Measurements from ENCODE around the gene GGNBP2.

GGNBP2 gene

DNA sequence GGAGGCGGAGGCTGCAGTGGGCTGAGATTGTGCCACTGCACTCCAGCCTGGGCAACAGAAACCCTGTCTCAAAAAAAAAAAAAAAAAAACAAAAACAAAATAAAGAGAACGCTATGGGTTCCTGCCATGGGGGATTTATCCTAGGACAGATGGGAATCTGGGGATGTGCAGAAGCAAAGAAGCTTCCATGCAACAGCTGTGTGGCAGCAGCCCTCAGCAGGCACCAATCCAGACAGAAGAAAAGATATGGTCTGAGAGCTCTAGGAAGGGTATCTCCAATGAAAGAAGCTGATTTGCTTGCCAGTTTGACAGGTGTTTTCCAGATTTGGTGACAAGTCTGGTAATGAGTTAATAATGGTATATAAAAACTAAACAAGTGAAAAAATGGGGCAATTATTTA is 21.6 kb upstream of the GGNBP2 start:
- no peak for DNase-seq (ENCODE audit: low read depth)

DNA sequence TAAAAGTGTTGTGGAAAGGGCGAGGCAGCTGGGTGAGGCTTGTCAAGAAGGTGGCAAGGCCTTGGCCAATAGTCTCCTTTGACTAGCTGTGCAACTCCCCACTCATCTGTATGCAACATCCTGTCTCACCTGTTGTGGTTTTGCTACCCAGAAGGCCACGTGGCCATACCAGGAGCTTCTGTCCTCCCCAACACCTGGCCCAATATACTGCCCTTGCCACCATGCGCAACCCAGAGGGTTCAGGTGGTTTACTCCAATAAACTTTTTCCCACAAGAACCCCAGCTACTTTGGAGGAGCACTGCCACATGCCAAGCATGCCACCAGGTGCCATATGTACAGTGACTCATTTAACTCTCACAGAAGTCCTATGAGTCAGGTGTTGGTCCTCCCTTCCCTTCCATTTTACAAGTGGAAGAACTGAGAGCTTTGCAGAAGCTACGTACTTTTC is 20.3 kb upstream of the GGNBP2 start:
- no peak for DNase-seq (ENCODE audit: low read depth)

DNA sequence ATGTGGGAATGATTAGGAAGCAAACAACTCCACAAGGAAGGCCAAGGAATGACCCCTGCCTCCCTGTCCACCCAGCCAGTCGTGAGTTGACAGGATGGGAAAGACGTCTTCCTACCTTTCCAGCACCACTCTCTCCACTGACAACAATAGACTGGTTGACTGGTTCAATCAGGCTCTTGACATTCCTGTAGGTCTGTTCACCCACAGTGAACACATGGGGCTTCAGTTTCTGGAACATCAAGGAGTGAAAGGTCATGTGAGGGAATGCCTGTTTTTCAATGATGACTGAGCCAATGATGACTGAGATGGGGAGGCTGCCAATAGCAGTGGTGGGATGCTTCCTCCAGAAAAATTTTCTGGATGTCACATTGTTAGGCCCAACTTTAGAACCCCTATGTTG is 19.6 kb upstream of the GGNBP2 start:
- no peak for DNase-seq (ENCODE audit: low read depth)

DNA sequence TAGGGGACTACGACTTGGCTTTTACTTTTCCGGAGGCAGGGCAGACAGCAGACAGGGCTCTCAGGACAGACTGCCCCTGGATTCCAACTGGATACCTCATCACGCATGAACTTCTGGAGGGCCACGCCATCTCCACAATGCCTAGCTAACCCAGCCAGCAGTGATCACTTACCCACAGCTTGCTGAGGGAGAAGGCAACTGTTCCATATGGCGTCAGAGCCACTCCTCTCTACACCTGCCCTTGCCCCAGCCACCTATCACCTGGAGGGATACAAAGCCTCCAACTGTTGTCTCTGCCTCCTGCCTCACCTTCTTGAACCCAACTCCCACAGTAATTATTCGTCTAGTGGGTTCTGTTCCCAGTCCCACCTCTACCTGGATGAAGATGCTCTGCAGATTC is 18.8 kb upstream of the GGNBP2 start:
- no peak for DNase-seq (ENCODE audit: low read depth)

DNA sequence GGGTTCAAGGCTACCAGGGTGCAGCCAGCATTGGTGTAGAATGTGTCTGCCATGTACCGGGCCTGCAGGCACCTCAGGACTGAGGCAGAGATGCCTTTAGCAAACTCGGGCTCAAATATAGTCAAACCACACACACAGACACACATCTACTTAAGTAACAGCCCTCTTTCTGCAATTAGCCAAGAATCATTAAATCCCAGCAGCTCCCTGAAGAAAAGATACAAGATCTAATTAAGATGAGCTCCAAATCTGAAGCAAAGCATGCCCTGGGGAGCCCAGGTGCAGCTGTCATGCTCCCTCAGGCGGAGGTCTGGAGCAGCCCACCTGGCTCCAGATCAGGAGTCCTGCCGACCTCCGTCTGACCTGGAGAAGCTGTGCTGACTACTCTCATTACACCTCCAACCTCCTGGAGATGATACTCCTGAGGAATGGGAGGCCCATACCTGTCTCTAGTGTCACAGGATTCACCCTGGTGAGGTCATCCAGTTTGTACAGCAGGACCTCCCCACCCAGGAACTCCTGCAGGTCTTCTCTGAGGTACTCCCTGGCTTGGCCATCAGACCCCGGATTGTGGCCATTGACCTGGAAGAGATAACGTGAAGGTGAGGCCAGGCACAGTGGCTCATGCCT is 17.0 kb upstream of the GGNBP2 start:
- no peak for DNase-seq (ENCODE audit: low read depth)

DNA sequence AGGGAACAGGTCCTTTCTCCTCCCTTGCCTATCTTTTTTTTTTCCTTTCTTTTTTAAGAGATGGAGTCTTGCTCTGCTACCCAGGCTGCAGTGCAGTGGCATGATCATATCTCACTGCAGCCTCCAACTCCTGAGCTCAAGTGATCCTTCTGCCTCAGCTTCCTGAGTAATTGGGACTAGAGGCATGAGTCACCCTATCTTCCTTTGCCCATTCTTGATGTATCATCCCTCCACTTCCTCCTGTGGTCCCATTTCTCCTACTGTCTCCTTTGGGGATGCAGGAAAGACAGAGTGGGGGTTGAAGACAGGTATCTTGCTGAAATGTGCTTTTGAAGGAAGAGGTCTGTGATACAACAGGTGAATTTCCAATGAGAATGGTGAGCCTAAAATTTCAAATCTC is 15.6 kb upstream of the GGNBP2 start:
- no peak for DNase-seq (ENCODE audit: low read depth)

DNA sequence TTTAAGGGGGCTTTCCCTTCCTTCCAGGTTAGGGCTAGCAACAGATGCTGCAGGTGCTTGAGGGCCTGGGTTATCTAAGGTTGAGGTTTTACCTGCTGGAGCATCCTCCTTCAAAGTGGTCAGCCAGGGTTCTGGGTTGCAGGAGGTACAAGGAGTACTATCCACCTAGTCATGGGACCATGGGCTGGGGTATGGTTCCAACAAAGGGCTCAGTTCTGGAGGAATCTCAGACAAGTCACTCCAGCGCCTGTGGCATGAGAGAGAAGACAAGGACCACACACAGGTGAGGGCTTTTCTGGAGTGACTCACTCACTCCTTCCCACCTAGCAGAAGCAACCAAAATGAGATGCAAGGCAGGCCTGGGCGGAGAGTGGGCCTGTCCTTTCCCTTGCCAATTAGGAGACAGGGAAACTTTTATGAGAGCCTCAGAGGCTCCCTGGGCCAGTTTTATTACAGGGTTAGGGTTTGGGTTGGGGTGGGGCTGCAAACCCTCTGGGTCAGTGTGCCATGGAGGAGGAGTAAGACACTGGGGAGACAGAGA is 12.2 kb upstream of the GGNBP2 start:
- DNase-seq (ENCODE audit: low read depth) = no peak

DNA sequence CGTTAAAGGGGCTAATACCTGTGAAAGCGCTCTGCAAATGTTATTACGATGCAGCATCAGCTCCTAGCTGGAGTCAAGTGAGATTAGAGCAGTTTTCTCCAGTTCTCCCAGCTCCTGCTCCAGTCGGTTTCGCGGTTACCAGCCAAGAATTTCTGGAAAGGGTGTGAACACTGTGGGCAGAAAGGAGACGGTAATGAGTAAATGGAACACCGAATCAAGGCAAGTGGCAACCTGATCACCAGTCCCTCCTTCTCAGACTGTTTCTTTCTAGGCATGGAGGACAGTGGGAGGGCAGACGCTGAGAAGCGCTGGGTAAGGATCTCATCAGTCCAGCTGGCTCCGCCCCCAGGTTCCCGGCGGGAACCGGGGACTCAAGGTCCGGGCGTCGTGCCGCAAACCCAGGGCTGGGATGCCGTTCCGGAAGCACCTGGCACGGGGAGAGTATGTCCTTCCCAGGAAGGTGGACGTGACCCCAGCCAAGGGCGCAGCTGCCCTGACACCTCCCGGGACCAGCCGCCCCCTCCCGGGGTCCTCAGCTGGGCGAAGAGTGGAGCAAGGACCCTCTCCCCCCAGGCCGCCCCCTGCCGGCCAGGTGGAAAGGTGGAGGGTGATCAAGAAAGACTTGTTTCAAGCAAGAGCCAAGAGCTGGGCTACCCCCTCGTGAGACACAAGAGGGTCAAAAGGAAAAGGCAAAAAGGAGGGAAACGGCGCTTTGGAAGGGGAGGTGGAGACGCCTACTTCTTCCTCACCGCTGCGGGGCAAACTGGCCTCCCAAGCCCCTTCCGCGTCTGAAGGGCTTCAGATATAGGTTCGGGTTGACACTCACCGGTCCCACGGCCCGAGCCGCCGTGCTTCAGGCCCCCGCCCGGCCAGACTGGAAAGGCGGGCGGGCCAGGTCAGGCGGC is 10.5 kb upstream of the GGNBP2 start:
- DNase-seq (ENCODE audit: low read depth) = no peak

DNA sequence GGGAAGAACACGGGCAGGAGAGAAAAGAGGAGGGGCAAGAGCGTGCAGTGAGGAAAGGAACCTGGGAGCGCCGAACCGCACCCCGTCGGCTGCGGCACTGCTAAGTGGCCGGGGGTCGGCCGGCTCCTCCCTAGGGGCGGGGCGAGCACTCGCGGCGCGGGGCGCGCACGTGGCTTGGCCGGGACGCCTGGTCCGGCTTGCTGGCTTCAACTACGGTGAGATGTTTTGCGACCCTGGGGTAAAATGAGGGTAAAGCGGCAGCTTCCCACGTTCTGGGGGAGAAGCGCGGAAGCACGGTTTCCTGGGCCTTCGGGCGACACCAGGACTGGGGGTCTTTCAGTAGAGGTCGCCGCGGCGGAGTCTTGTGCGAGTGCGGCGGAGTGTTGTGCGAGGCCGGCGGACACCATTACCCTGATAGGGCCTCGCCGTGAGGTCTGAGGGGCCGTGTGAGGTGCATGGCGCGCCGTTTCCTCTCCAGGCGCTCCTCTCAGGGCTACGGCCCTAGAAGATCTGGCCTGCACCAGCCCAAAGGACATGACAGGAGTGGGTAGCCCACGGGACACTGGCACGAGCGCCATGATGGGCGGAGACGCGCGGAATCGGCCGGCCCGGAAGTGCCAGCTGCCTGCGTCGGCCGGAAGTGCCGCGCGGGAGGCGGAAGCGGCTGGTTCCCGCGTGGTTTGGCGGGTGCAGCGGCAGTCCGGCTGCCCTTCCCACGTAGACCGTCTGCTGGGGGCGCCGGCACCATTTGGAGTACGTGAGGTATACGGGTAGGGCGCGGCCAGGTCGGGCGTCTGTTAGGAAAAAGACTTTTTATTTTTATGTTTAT is 9.7 kb upstream of the GGNBP2 start, which contains the start of the genes MYO19 and PIGW:
Gene MYO19, minus strand, starts transcription at position 29 of the 829 bp plus-strand sequence. CDS start 2,330 bp downstream, outside the sequence.
Gene PIGW, plus strand, starts transcription at position 148 of the 829 bp plus-strand sequence. CDS start 2,115 bp downstream, outside the sequence.
- DNase-seq (ENCODE audit: low read depth) = no peak

DNA sequence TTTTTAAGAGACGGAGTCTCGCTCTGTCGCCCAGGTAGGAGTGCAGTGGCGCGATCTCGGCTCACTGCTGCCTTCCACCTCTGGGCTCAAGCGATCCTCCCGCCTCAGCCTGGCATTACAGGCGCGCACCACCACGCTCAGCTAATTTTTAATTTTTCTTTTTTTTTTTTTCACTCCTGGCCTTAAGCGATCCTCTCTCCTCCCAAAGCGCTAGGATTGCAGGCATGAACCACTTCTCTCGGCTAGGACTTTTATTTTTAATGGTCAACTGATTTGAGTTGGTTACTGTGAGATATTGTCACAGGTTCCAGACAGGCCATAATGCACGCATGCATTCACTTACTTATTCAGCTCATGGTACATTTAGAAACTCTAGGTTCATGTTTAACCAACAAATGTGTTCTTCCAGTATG is 9.0 kb upstream of the GGNBP2 start:
- no peak for DNase-seq (ENCODE audit: low read depth)

DNA sequence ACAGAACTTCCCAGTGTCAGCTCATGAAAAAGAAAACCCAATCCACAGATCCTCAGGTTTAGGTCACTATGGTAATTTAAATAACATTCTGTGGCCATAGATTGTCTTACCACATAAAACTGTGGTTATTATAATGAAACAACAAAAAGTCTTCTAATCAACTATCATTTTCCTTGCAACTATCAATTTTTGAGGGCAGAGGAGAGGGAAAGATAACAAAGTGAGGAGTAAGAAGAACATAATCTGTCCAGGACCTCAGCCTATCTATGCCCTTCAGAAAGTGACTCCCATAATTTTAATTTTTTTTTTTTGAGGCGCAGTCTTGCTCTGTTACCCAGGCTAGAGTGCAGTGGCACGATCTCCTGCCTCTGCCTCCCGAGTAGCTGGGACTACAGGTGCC is 4.0 kb upstream of the GGNBP2 start:
- no peak for DNase-seq (ENCODE audit: low read depth)

DNA sequence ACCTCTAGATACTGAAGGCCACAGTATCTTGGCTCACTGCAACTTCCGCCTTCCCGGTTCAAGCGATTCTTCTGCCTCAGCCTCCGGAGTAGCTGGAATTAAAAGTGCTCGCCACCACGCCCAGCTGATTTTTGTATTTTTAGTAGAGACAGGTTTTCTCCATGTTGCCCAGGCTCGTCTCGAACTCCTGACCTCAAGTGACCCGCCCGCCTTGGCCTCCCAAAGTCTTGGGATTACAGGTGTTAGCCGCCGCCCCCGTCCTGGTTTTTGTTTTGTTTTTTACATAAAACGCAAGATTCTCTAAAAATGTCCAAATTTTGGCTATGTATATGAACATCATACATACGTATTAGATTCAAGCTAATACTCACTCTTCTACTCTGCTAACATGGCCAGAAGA is 2.0 kb upstream of the GGNBP2 start:
- no peak for DNase-seq (ENCODE audit: low read depth)

DNA sequence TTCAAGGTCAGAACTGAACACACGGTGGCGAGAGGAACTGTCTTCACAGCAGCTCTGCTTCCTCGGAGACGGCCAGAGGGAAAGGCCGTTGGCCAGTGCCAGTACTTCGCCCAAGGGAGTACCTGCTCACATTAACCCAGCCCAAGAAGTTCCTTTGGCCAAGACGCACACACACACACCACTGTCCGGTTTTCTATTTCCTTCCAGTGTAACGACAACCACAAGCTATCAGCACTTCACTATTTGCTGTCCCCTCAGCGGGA is 744 bp upstream of the GGNBP2 start:
- DNase-seq (ENCODE audit: low read depth) = no peak

DNA sequence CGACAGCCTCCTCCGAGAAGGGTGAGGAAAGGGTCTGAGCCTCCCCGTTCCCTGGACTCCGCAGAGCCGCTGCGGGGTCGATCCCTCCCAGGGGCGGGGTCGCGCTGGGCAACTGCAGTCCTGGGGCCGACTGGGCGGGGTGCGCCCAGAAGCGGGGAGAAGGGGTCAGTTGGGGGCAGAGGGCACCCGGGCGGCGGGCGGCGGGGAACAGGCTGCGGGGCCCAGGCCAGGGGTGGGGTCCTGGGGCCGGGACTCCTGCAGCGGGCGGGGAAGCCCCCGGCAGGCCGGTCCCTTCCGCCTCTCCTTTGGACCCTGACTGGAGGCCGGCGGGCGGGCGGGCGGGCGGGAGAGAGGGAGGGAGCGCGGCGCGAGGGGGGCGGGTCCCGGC is 352 bp downstream of the GGNBP2 start:
- DNase-seq (ENCODE audit: low read depth) = no peak

DNA sequence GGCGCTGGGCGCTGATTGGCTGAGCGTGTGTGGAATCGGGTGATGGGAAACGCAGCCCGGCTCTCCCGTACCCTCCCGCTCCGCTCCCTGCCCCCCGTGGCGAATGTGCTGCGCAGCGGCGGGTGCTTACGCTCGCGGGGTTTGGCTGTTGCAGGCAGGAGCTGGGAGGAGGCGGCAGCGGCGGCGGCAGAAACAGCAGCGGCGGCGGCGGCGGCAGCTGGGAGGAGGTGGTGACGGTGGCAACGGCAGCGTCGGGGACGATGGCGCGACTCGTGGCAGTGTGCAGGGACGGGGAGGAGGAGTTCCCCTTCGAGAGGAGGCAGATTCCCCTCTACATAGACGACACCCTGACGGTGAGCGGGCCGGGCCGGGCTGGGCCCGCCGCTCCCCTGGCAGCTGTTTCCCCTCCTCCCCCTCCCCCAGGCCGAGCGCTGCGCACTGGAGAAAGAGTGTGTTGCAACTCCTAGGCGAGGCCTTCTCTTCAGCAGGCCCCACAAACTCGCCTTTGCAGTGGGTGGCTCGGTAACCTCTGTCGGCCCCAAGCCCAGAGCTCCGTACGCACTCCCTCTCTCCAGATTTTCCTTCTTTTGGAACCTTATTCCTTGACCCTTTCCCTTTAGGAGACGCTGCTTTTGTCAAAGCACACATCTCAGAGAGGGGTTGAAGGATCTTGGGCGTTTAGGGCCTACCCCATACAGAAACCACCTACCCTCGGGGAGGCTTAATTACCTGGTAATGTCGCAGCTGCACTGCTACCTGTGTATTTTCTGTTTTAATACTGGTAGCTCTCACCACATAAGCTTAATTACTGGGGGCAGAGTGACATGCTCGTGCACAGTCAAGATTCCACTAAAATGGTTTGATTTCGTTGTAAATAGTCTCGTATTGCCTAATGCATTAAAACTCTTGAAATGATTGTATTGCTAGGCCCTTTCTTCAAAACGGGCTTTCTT is 1.0 kb downstream of the GGNBP2 start:
- DNase-seq (ENCODE audit: low read depth) = no peak

DNA sequence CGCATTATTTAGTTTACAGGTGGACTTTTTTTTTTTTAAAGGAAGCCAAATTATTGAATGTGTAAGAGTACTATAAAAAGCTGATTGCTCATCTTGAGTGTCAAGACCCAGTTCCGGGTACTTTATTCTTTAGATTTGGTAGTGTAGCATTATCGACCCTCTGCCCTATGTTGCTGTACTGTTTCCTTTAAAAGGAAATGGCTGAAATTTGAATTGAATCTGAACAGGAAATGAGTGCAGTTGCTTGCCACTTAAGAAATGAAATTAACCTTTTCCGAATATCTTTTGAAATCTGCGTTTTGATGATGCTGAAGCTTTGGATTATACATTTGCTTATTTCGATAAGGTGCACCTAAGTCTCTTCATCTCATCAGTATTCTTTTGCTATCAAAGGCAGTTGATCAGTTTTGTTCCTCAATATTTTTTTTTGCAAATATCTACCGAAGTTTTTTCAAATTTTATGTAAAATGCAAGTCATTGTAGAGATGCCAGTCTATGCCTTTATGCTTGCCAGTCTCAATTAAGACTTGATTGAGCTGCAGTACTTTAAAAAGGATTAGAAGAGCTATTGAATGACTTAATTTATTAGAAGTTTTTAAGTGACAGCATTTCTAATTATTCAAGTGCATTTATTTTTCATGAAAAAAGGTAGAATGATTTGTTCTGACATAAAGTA is 1.8 kb downstream of the GGNBP2 start:
- no peak for DNase-seq (ENCODE audit: low read depth)

DNA sequence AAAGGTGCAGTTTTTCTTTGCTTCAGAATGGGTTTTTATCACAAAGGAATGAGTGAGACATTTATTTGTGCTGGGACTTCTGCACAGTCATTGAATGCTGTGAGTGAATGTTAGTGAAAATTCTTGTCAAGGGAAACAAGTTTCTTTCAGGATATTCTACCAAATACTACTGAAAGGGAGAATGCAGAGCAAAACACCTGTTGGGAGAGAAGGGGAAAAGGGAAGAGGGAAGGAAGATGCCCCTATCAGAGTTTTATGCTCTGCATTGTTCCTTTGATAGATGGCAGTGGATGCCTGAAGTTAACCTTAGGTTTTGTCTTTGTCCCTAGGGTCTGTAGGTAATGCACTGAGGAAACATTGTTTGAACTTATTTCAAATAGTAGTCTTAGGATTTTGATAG is 3.1 kb downstream of the GGNBP2 start:
- no peak for DNase-seq (ENCODE audit: low read depth)

DNA sequence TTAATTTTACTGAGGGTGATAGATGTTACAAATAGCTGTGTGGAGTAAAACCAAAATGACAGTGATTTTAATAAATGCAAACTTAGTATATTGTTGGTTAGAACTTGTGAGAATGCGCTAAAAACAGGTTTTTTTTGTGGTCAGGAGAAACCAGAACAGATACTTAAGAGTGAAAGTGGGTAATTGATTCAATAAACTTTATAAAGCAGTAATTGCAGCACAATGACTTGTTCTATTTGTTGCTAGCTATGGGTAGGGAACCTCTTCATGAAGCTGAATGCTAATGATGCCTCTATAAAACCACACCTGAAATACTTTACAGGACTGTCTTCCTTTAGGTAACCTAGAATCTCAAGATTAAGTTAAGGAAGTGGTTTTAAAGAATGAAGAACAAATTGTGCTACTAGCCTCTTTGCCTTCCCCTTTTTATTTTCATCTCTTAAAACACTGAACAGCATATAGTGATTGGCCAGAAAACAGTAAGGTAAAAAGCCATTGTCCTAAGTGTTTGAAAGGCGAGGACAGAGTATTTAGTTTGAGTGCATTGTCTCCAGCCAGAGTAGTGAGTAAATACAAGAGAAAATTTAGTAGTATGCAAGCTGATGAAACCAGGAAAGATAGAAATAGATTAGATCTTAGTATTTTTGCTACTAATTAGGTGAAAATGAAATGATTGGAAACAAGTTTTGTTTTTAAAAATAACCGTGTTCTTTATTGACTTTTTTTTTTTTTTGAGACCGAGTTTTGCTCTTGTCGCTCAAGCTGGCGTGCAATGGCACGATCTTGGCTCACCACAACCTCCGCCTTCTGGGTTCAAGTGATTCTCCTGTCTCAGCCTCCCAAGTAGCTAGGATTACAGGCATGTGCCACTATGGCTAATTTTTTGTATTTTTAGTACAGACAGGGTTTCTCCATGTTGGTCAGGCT is 6.0 kb downstream of the GGNBP2 start:
- DNase-seq (ENCODE audit: low read depth) = no peak

DNA sequence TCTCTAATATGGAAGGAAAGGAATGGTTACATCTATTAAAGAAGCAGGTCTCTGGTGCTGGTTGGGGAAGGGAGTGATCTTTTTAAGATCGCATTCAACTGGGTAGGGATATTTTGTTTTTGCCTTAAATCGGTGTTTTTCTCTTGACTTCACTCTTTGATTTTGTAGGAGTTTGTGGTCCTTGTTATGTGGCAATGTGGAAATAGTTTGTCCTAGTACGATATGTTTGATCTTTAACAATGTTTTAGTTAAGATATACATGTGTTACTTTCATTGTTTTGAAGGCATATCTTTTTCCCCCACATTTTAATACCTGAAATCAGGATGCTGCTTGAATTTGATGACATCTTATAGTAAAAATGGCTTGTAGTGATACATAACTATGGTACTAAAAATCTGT is 8.7 kb downstream of the GGNBP2 start:
- DNase-seq (ENCODE audit: low read depth) = no peak

DNA sequence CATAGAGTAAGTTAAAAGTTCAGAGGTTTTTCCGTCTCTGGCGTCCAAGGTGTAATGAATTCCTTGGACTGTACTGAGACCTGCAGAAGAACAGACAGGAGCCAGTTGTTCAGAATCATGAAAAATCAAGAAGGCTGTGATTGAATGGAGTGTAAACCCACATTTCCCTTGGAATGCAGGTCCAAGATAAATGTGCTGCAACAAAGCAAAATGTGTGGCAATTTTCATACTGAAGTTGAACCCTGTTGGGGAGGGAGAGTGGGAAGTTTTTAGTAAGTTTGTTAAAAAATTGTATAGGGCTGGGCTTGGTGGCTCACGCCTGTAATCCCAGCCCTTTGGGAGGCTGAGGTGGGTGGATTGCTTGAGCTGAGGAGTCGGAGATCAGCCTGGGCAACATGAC is 21.4 kb downstream of the GGNBP2 start:
- DNase-seq (ENCODE audit: low read depth) = no peak

All from HS-27A (cell line).